GM21619 (cell line): ENCODE measurements around the gene FNDC11.
A peak's percentile ranks its signal among the peaks of the same experiment; 100 is the strongest.
"Not testable (repeated sequence)": the region's sequence is repeated elsewhere in the genome, so short reads cannot be mapped to it uniquely, and the experiment has no call there.

ENCODE experiments used
- ATAC-seq: cut with Tn5 transposase; IDR thresholded peaks from one replicate; pipeline ENCODE4 v1.9.1; 2021; ENCODE audit not compliant: unreplicated experiment

FNDC11 gene, protein sequence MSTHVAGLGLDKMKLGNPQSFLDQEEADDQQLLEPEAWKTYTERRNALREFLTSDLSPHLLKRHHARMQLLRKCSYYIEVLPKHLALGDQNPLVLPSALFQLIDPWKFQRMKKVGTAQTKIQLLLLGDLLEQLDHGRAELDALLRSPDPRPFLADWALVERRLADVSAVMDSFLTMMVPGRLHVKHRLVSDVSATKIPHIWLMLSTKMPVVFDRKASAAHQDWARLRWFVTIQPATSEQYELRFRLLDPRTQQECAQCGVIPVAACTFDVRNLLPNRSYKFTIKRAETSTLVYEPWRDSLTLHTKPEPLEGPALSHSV

DNA sequence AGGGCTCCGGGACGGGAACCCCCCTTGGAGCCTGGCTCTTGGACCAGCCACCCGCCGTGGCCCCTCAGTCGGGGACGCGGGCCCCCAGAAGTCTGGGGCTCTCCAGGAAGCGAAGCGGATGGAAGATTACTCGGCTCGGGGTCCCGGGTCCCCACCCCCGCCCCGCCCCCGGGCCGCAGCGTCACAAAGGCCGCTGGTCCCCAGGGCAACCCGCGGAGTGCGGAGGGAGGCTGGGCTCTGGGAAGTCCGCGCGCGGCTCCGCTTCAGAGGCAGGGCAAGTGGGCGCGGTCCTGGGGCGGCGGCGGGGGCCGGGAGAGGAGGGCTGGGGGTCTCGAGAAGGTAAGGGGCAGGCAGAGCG lies at the start of gene FNDC11:
Gene FNDC11, plus strand, starts transcription at position 227 of the 358 bp plus-strand sequence. CDS start 1,505 bp downstream, outside the sequence.
- peak; percentile 13 for ATAC-seq

DNA sequence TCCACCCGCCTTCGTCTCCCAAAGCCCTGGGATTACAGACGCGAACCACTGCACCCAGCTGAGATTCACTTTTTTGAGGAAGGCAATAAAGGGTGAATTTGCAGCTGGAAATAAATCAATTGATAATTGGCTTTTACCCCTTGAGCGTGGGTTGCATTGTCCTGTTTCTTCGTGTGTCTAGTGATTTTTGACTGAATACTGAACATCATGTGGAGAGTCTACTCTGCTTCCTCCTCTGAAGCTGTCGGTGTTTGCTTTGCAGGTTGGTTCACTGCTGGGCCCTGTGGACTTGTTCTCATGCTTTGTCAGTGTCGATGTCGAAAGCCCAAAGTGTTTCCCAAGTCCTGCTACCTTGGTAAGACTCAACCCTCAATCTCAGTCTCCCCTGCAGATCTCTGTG lies 49.3 kb upstream of the FNDC11 start:
- no peak for ATAC-seq

DNA sequence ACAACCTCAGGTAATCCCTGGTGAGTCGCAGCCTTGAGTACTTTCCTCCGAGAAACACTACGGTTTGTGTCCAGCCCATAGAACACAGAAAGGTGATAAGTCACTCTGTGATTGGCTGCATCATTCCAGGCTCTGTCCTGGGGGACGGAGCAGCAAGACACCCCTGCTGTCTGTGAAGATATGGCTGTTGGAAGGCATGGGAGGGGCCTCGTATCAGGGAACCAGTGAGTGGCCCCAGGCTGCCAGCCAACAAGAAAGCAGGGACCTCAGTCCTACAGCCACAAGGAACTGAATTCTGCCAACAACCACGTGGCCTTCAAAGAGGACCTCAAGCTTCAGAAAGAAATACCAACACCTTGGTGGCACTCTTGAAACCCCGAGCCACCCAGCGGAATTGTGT lies 48.7 kb upstream of the FNDC11 start:
- ATAC-seq, result no peak

DNA sequence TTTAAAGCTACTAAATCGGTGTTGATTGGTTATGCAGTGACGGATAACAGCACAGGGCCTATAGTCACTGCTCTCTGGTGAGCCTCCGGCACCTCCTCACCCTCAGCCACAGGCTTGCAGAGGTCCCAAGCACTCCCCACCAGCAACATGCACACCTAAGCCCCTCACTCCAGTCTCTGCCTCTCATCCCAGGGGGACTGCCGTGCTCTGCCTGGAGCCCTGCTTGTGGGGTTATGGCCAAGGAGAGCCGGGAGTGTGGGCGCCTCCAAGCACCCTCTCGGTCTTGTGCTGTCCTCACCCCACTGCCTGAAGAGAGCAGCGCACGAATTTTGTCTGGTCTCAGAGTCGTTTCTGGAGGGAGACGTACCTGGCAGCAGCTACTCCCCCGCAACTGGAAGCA lies 48.2 kb upstream of the FNDC11 start:
- ATAC-seq, result no peak

DNA sequence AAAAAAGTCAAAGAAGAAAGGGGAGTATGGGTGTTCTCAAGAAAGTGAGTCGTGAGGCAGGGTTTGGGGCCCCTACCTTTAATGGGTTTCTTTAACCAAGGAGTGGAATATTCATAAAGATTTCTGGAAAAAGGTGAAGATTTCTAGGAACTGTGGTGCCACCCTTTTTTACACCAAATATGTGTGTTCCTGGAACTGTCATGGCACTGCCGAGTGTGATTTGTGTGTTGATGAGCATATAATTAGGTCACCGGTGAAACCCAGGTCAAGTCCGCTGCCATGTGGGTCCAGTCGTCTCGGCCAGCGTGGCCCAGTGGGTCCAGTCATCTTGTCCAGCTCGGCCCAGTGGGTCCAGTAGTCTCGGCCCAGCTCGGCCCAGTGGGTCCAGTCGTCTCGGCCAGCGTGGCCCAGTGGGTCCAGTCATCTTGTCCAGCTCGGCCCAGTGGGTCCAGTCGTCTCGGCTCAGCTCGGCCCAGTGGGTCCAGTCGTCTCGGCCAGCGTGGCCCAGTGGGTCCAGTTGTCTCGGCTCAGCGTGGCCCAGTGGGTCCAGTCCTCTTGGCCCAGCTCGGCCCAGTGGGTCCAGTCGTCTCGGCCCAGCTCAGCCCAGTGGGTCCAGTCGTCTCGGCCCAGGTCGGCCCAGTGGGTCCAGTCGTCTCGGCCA lies 46.7 kb upstream of the FNDC11 start:
- no peak for ATAC-seq

DNA sequence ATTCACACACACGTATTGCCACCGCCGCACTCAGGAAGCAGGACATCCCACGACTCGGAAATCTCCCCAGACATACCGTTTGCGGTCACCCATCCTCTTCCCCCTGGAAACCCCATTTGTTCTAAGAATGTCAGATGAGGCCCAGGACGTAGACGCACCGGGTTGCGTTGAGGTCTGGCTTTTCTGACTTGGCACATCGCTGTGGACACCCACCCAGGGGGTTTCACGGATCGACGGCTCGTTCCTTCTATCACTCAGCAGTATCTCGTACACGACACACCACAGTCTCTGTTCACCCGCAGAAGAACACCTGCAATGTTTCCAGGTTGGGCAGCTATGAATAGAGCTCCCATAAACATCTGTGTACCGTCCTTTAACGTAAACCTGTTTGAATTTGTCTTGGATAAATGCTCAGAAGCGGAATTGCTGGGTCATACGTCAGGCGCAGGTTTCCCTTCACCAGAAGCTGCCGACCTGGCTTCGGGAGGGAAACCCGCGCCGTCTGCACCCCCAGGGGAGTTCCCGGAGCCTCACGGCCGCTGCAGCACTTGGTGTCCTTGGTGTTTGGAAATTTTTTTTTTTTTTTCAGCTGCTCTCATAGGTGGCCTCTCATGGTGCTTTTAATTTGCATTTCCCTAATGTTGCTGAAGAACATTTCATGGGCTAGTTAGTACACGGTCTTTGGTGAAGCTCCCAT lies 45.7 kb upstream of the FNDC11 start:
- ATAC-seq, result no peak

DNA sequence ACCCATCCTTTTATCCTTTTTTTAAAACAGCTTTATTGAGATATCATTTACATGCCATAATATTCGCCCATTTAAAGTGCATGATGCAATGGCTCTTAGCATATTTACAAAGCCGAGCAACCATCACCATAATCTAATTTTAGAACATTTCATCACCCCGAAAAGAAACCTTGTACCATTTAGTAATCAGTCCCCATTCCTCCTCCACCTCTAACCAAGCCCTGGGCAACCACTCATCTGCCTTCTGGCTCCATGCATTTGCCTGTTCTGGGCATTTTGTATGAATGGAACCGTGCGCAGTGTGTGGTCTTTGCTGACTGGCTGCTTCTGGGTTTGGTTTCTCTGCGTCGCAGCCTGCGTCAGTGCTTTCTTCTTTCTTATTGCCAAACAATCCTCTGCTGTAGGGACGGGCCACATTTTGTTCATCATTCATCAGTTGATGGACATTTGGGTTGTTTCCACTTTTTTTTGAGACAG lies 44.8 kb upstream of the FNDC11 start:
- ATAC-seq, result no peak

DNA sequence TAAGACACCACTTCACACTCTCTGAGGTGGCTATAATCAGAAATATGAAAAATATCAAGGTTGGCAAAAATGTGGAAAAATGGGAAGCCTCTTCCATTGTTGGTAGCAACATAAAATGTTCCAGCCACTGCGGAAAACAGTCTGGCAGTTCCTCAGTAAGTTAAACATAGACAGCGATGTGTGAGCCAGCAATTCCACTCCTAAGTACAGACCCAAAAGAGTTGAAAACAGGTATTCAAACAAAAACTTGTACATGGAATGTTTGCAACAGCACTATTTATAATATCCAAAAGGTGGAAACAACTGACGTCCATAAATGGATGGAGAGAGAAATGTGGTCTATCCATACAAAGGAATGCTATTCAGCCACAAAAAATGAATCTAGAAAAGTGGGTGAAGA lies 40.8 kb upstream of the FNDC11 start:
- no peak for ATAC-seq

DNA sequence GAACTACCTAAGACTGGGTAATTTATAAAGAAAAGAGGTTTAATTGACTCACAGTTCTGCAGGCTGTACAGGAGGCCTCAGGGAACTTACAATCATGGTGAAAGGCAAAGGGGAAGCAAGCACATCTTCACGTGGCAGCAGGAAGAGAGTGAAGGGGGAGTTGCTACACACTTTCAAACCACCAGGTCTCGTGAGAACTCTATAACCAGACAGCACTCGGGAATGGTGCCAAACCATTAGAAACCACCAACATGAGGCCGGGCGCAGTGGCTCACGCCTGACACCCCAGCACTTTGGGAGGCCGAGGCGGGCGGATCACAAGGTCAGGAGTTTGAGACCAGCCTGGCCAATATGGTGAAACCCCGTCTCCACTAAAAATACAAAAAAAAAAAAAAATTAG lies 39.4 kb upstream of the FNDC11 start:
- not testable (repeated sequence) for ATAC-seq

DNA sequence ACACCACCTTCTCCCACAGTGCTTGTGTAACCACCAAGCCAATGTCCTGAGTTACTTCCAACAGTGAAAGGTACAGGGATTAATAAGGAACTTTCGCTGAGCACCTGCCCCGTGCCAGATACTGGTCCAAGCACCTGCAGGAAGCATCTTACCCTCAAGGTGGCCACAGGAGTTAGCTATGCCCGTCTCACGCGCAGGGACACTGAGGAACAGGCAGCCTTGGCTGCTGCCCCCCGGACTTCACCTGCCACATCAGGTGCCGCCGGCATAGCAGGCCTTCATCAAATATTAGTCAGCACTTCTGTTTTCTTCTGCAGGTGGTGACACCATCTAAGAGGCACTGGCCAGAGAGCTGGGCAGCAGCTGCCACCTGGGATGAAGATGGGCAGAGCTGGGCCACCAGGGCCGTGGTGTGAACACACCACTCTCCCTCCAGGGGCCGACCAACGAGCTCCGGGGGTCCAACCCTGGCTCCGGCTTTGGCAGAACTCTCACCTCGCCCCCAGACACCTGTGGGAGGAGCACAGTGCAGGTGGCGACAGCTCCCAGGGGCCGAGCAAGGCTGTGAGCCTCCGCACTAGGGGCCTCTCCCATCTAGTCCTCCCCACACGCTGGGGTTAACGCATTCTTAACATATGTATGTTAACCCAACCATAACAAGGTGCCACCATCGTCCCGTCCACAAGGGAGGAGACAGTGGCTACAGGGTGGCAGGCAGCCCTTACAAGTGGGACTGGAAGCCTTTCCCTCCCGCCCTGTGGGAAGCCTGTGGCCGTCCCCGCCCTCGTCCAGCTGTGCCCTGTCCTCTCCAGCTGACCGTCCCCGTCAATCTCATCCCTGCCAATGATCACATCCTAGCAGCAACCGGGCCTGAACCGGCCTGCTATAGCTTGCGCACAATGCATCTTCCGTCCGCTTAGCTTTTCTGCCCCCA lies 36.3 kb upstream of the FNDC11 start:
- no peak for ATAC-seq

DNA sequence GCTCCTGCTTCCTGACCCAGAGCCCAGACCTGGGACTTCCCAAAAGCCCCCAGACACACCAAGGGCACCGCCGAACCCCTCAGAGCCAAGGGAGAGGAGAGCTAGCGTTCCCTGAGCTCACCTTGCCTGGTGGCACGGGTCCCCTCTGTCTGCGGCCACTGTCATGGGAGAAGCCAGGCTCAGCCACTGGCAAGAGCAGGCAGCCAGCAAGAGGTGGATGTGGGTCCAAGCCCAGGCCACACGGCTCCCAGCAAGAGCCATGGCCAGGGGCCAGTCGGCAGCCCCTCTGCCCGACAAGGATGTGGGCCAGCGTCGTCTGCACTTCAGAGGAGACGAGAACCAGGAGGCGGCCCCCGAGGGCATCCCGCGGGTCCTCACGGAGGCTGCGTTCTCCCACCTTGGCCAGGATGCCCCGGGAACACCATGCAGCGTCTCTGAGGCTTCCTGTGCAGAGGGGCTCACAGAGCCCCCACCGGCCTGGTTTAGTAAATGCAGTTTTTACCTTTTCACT lies 35.6 kb upstream of the FNDC11 start:
- no peak for ATAC-seq

DNA sequence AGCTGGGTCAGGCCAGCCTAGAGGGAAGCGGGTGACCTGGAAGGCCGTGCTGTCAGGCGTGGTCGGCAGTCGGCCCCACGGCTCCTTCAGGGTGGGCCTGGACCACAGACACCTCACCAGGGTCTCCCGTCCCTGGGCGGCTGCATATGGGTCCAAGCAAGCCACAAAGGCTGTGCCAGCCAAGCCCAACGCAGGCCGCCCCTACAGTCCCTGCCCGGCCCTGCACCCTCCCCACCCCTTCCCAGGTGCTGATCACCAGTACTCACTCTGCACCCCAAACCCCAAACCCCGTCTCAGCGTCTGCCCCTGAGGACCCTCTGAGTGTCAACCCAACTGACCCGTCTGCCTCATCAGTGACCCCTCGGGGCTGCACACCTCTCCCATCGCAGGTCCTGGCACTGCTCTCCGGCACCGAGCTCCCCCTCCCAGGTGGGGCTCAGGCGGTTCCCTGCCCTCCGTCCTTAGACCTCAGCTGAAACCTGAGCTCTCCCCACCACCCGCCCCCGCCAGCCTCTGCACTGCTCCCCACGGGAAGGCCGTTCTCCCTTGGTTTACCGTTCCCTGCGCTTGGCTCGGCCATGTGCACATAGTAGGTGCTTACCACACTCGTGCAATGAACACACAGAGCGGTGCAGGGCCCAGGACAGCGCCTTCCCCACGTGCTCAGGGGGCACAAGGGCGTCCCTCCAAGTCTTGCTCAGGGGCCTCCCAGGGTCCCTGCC lies 34.9 kb upstream of the FNDC11 start:
- no peak for ATAC-seq

DNA sequence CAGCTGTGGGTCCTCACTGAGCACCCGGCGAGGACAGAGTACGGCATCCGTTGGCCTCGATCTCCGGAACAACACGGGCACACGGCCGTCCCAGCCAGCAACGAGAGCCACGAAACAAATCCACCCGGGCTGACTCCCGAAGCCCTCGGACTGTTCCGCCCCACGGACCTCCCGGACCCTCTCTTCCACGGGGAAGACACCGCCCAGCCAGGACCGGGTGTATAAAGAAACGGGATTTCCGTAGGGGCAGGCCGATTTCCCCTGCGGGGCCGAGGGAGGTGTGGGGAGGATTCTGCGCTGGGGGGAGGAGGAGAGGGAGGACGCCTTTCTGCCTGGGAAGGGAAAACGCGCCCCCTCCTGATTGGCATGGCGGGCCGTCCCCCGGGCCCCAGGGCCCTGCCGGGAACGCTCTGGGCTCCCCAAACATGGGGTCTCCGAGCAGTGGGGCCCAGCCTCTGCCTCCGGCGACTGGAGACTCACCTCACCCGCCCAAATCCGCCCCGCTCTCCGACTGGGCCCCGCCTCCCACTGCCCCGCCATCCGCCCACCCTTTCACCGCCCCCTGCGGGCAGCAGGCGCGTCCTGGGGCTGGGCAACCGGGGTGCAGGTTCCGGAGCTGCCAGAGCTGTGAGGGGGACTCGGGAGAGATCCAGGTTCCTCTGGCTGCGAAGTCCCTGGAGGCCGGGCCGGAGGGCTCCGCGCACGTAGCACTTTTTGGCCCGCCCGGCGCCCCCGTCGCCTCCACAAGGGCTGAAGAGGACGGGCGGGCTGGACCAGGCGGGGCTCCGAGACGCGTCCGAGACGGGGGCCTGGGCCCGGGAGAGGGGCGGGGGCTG lies 34.1 kb upstream of the FNDC11 start:
- peak; percentile 34 for ATAC-seq

DNA sequence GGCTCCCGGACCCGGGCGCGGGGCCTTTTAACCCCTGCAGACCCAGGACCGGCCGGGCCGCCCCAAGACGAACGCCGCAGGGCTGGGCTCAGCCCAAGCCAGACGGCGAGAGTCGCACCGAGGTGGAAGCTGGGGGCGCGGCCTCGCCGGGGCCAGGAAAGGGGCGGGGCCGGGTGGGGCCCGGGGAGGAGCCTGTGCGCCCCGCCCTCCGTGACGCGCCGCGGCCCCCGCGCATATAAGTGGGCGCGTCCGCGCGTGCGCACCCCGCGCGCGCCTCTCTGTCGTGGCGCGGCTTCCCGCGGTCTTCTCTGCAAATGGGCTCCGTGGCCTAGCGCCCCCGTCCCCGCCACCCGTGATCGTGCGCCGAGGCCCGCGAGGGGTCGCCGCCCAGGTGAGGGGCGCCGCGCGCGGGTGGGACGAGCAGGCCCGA lies 33.4 kb upstream of the FNDC11 start, which contains the start of gene PPDPF:
Gene PPDPF, plus strand, starts transcription at position 262 of the 430 bp plus-strand sequence. CDS start 544 bp downstream, outside the sequence.
- ATAC-seq, result peak; percentile 64

DNA sequence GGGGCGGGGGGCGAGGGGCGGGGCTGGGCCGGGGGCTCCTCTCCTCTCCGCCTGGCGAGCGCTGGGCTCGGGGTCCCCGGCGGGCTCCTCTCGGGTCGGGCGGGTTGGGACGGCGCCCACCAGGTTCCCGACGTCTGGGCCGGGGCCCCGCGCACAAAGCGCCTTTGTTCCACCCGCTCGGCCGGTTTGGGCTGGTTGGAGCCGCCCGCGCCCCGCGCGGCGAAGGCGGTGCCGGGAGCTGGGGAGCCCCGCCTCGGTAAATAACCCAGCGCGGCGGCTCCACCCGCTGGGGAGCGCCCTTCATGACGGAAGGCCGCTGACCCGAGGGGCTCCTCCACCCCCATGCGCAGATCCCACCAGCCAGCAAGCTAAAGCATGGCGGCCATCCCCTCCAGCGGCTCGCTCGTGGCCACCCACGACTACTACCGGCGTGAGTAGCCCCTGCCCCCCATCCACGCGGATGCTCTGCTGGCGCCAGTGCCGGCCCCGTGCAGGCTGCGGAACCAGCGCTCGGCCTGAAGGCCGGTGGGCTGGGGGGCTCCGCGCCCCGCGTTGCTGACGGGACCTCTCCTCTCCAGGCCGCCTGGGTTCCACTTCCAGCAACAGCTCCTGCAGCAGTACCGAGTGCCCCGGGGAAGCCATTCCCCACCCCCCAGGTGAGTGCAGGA lies 32.9 kb upstream of the FNDC11 start:
- peak; percentile 34 for ATAC-seq

DNA sequence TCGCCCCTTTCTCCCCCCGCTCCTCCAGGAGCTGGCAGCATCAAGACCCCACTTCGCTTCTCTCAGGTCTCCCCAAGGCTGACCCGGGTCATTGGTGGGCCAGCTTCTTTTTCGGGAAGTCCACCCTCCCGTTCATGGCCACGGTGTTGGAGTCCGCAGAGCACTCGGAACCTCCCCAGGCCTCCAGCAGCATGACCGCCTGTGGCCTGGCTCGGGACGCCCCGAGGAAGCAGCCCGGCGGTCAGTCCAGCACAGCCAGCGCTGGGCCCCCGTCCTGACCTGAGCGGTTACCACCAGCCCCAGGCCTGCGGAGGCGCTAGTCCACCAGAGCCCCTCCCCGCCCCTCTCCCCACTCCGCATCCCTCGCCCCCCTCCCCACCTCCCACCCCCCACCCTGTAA lies 32.4 kb upstream of the FNDC11 start:
- no peak for ATAC-seq

DNA sequence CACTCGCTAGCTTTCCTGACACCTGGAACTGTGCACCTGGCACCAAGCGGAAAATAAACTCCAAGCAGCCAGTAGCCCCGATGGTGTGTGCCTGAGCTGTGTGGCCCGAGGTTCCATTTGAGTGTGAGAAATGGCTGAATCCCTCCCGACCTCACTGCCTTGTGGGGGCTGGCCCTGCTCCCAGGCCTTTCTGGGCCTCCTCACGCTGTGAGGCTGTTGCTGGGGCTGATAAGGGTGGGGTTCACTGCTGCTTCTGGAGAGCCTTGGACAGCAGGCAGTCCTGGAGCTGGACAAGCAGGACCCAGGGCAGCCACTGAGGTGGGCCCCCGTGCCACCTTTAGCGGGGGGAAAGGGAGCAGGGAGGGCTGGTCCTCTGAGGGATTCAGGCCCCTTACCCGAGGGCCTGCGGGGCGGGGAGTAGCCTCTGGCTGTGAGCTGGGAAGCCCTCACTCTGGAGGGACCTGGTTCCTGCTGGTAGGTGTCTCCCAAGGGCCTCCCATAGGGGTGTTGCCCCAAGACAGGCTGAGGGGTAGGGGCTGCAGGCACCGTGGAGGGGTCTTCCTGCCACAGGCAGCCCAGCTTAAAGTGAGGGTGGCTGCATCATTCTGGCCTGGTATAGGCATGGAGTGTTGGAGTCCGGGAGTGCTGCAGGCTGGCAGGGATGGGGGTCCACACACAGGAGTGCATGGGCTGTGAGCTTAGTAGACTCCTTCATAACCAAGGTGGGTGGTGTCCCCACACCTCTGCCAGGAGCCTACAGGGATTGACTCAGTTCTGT lies 31.7 kb upstream of the FNDC11 start:
- no peak for ATAC-seq
